T-helper 2 cell treated with Interferon-gamma antibody and Interleukin-4, amounts not matched to agents 100 ng/mL and 5 ng/mL, for 36 hours (primary cell): ENCODE measurements around the gene IGF1R. TPM values are rescaled to one million over a fixed set of nuclear protein-coding genes. Genes with fewer than 3 reads are reported as not detected.

Experiments
- intact Hi-C: fragments of 100-400 bp; cut with micrococcal nuclease; formaldehyde crosslinking; loops from one replicate; pipeline ENCODE4 v1.15.1; 2023
- total RNA-seq: library from RNA; stranded (reverse); gene quantifications from 2 replicates; pipeline ENCODE4 v1.2.3, GENCODE V29; 2022

IGF1R gene
- total RNA-seq, 1 donor from 2014 or later = 21.3 TPM

GRCh38 chr15:98648654-98649471 is 524 bp downstream of the IGF1R start:
- intact Hi-C loops = loop anchor here (1.0 to 5.0 kb wide), 4 partner anchors 49 to 410 kb away; no protein-coding TSS in a partner anchor

- intact Hi-C loops = loop anchor here (2.0 to 10.0 kb wide), 5 partner anchors 65 to 409 kb away; no protein-coding TSS in a partner anchor
Observed at GRCh38 chr15:98649472-98650416, 1.4 kb downstream of the IGF1R start.

GRCh38 chr15:98650417-98651035 is 2.2 kb downstream of the IGF1R start:
- intact Hi-C loops = loop anchor here (2.0 to 10.0 kb wide), 3 partner anchors 64 to 208 kb away; no protein-coding TSS in a partner anchor

DNA sequence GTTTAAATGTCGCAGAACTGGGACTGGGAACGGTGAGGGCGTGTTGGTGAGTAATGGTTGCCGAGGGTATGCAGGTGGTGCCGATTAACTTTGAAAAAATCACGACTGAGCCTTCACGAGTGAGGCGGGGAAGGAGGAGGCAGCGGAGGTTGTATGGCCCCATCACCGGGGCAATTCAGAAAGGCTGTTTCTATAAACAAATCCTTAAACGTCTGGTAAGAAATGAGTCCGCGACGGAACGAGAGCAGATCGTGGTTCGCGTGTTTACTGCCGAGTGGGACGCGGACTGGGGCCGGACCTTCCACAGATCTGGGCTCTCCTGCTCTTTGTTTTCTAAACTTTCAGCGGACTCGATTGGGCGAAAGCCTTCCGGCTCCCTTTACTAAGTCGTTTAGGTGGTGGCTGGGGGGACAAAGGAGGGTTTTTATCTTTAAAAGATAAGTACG is 2.7 kb downstream of the IGF1R start:
- intact Hi-C loops = loop anchor here (2.0 to 10.0 kb wide), 3 partner anchors 64 to 208 kb away; no protein-coding TSS in a partner anchor

DNA sequence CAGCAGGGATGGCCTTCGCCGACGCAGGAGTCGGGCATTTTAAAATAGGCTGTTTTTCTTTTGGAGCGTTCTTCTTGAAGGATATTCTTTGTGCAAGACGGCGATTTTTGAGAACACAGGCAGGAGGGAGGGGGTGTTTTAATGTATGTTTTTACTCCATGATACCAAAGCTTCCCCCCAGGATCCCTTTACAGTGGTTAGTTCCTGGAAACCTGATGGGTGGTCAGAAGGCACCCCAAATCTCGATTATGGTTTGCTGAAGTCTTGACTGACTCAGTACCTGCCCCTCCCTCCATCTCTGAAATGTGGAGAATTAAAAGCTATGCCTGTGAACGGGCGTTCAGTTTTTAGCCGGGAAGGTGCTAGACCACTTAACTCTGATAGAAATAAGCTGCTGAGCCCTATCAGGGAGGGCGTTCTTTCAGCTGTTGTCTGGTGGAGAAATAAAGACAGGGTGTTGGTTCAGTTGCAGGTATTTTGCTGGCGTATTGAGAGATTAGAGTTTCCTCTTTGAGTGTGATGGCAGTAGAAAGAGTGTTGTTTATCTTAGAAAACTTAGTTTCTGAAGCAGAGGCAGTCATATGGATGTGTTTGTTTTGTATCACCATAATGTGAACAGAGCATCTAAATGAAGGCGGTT is 3.4 kb downstream of the IGF1R start:
- intact Hi-C loops = loop anchor here (2.0 to 10.0 kb wide), 3 partner anchors 63 to 209 kb away; no protein-coding TSS in a partner anchor

DNA sequence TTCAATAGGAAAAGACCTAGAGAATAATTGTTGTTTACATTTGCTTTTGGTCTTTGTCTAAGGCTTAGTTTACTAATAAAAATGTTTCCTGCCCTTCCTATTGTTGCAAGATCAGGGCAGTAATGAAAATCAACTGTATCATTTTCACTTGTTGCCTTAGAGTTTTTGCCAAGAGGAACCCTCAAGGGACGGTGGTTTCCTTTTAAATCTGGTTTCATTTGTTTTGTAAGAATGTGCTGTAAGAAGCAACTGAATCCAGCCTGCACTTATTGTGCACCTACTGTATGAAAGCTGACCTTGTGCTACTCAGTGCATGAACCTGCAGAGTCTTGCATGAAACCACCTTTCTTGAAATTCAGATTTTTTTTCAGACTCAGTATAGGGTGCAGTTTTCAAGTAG is 5.3 kb downstream of the IGF1R start:
- intact Hi-C loops = loop anchor here (5.0 to 10.0 kb wide), 2 partner anchors 61 to 124 kb away; no protein-coding TSS in a partner anchor

- intact Hi-C loops = loop anchor here (5.0 to 10.0 kb wide), 2 partner anchors 60 to 122 kb away; no protein-coding TSS in a partner anchor
Observed at GRCh38 chr15:98654790-98655360, 6.5 kb downstream of the IGF1R start.

- intact Hi-C loops = loop anchor here (10.0 kb wide), 1 partner anchor 59 kb away; no protein-coding TSS in a partner anchor
Observed at GRCh38 chr15:98655732-98656131, 7.4 kb downstream of the IGF1R start.

DNA sequence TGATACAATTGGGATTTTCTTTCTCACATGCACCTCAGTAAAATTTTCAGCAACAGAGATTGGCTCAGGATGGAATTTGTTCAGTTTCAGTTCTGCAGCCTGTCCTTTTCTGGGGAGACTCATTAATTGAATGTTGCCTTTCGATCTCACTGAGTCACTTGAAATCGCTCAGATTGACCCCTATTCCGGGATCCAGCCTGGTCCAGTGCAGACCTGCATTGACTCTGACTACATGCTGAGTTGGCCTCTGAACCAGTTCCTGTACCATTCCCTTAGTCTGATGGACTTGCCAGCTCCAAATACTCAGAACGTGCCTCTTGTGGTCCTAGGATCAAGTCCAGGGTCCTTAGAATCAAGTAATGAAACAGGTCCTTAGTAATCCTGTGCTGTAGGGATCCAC is 9.4 kb downstream of the IGF1R start:
- intact Hi-C loops = loop anchor here (10.0 kb wide), 1 partner anchor 57 kb away; no protein-coding TSS in a partner anchor

DNA sequence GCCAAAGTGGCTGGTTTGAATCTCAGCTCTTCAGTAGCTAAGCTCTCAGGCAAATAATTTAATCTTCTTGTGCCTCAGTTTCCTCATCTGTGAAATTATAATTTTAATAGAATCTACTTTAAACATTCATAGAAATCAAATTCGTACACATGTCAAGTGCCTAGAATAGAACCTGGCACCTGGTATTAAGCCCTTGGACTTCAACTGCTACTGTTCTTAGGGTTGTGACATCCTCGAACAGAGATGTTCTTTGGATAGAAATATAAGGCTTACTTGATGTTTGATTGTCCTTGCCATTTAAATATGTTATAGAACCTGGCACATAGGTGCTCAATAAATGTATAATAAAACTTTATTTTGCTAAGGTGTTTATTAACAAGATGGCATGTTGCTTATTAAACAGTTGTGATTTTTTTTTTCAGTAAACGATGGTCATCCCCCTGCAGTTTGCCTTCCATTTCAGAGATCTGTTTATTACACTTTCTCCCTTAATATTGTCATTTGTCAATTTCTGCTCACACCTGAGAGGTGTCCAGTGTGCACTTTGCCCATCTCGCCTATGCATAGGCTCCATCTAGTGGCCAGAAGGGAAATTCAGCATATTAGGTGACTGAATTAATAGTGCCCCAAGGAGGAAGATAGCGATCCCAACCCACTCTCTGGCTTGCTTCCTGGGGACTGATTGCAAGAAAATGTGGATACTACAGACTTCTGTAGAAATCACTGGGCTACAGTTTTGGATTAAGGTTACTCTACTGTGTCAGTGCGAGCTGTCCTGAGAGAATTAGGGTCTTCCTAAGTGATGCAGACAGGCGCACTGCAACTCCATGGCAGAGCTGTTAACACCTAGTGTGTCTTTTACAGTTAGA is 10.7 kb downstream of the IGF1R start:
- intact Hi-C loops = loop anchor here (1.0 to 10.0 kb wide), 3 partner anchors 56 to 217 kb away; no protein-coding TSS in a partner anchor

DNA sequence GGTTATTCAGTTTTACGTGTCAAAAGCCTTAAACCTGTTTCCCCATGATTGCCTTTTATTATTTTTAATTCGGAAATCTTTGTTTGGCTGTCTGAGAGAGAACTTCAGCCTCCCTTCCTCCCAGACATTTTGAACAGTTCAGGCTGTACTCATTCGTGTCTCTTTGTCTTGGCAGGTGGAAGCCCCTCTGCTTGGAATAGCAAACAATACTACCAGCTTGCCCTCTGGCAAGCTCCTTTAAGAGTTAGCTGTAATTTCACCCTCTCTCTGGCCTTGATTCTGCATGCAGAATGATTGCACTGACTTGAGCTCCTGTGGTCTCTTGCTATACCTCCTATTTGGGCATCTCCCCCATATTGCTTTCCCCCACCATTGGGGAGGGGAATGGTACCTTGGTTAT is 11.7 kb downstream of the IGF1R start:
- intact Hi-C loops = no loop called here

- intact Hi-C loops = no loop called here
Observed at GRCh38 chr15:98663045-98663444, 14.7 kb downstream of the IGF1R start.

GRCh38 chr15:98663606-98664005 is 15.3 kb downstream of the IGF1R start:
- intact Hi-C loops = no loop called here

- intact Hi-C loops = loop anchor here (5.0 kb wide), 1 partner anchor 411 kb away; no protein-coding TSS in a partner anchor
Observed at GRCh38 chr15:98666441-98666840, 18.1 kb downstream of the IGF1R start.

GRCh38 chr15:98666841-98667240 is 18.5 kb downstream of the IGF1R start:
- intact Hi-C loops = loop anchor here (5.0 kb wide), 1 partner anchor 410 kb away; no protein-coding TSS in a partner anchor

GRCh38 chr15:98667521-98668179 is 19.3 kb downstream of the IGF1R start:
- intact Hi-C loops = loop anchor here (5.0 kb wide), 1 partner anchor 410 kb away; no protein-coding TSS in a partner anchor

- intact Hi-C loops = loop anchor here (5.0 kb wide), 1 partner anchor 409 kb away; no protein-coding TSS in a partner anchor
Observed at GRCh38 chr15:98668566-98669308, 20.4 kb downstream of the IGF1R start.
